ENCODE data around the gene KCTD3. TPM values are rescaled to one million over a fixed set of nuclear protein-coding genes. Genes with fewer than 3 reads are reported as not detected.

Gene KCTD3
- total RNA-seq, 8 experiments from 2014 or later: 11.5 to 60.2 (median 52.5) TPM

GRCh38 chr1:215567491-215568298 is 591 bp downstream of the KCTD3 start:
- H3K27ac ChIP-seq: peak overlapping the region; percentile 89 to 95
- peaks cover 13 to 26% of the 10 kb centered on the region in 2 donors for H3K4me1 ChIP-seq (replicated peaks in 1 of 2)
- in situ Hi-C loops (cut with MboI; ENCODE audit: low pct_unique_long_range_greater_than_20kb in 2 of 9, low sequenced_read_pairs in 9 of 9, unreplicated experiment in 9 of 9): no loop called here
- 0 to 3% (median 0%) methylated on average over 4 to 22 of the region's 63 CpGs; no CpG with 5 or more reads in 3 of the 10 experiments for WGBS, 10 experiments
- peak overlapping the region; percentile 58 to 88 (median 73) for H3K4me3 ChIP-seq
- ATAC-seq (replicated peaks in 6 of 8): peak; percentile 62 to 83 (median 78)

DNA sequence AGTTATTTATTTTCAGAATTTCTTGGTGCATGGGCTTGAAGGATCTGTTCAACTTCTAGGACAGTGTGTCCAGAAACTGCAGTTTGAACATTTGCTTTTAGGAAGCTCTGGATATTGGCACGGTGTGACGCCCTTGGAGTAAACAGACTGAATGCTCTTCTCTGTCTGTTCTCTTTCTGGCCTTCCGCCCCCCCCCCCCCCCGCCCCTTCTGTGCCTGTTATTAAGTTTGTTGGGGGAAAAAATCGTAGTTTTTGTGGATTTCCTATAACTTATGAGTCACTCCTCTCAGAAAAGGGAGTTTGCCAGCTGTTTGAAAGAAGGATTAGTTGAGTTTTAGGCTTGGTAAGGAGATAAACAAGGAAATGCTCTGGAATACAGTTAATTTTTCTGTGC is 1.2 kb downstream of the KCTD3 start:
- peak overlapping the region; percentile 89 to 95 for H3K27ac ChIP-seq
- in situ Hi-C loops (cut with MboI; ENCODE audit: low pct_unique_long_range_greater_than_20kb in 2 of 9, low sequenced_read_pairs in 9 of 9, unreplicated experiment in 9 of 9): no loop called here
- H3K4me3 ChIP-seq: peak overlapping the region; percentile 58 to 88 (median 73)
- peaks cover 13 to 26% of the 10 kb centered on the region in 2 donors for H3K4me1 ChIP-seq (replicated peaks in 1 of 2)
- ATAC-seq (replicated peaks in 6 of 8): peak in 5 of 8 experiments; percentile 6 to 15 (median 7)
- 0% methylated on average over 1 to 3 of the region's 5 CpGs; no CpG with 5 or more reads in 6 of the 10 experiments for WGBS, 10 experiments

GRCh38 chr1:215569986-215570824 is 3.1 kb downstream of the KCTD3 start:
- WGBS, 10 experiments: 14 to 85% (median 60%) methylated on average over 1 to 3 of the region's 3 CpGs; no CpG with 5 or more reads in 1 of the 10 experiments
- peaks cover 13 to 26% of the 10 kb centered on the region in 2 donors for H3K4me1 ChIP-seq (replicated peaks in 1 of 2)
- no peak for ATAC-seq (replicated peaks in 6 of 8)
- no peak overlapping the region for H3K27ac ChIP-seq
- peak overlapping the region in 2 of 5 donors; percentile 73 to 88 for H3K4me3 ChIP-seq
- in situ Hi-C loops (cut with MboI; ENCODE audit: low pct_unique_long_range_greater_than_20kb in 2 of 9, low sequenced_read_pairs in 9 of 9, unreplicated experiment in 9 of 9): no loop called here

- WGBS, 10 experiments: 81 to 100% (median 95%) methylated on average over 1 to 2 of the region's 2 CpGs
- Histone ChIP-seq H3K27ac (no peak overlapping the region), H3K4me3 (no peak overlapping the region), H3K4me1 (replicated peaks in 1 of 2) (no peaks in the 10 kb centered on the region)
- ATAC-seq (replicated peaks in 6 of 8): no peak
- in situ Hi-C loops (cut with MboI; ENCODE audit: low pct_unique_long_range_greater_than_20kb in 2 of 9, low sequenced_read_pairs in 9 of 9, unreplicated experiment in 9 of 9): no loop called here
These were observed 14.8 kb downstream of the KCTD3 start for GRCh38 chr1:215581896-215582295.

GRCh38 chr1:215583185-215583749 is 16.2 kb downstream of the KCTD3 start:
- peak in 7 of 8 experiments; percentile 26 to 95 (median 69) for ATAC-seq (replicated peaks in 6 of 8)
- H3K4me1 ChIP-seq (replicated peaks in 1 of 2): no peaks in the 10 kb centered on the region
- 63 to 100% (median 86%) methylated on average over 3 to 5 of the region's 5 CpGs; no CpG with 5 or more reads in 2 of the 10 experiments for WGBS, 10 experiments
- no peak overlapping the region for H3K27ac ChIP-seq
- H3K4me3 ChIP-seq: no peak overlapping the region
- in situ Hi-C loops (cut with MboI; ENCODE audit: low pct_unique_long_range_greater_than_20kb in 2 of 9, low sequenced_read_pairs in 9 of 9, unreplicated experiment in 9 of 9): no loop called here

- ATAC-seq (replicated peaks in 6 of 8): no peak
- H3K27ac ChIP-seq: no peak overlapping the region
- no peak overlapping the region for H3K4me3 ChIP-seq
- in situ Hi-C loops (cut with MboI; ENCODE audit: low pct_unique_long_range_greater_than_20kb in 2 of 9, low sequenced_read_pairs in 9 of 9, unreplicated experiment in 9 of 9): no loop called here
- no peaks in the 10 kb centered on the region for H3K4me1 ChIP-seq (replicated peaks in 1 of 2)
- WGBS, 10 experiments: 80 to 100% (median 100%) methylated on average over 1 of the region's 1 CpG
These were observed 17.3 kb downstream of the KCTD3 start for GRCh38 chr1:215584389-215584788.

DNA sequence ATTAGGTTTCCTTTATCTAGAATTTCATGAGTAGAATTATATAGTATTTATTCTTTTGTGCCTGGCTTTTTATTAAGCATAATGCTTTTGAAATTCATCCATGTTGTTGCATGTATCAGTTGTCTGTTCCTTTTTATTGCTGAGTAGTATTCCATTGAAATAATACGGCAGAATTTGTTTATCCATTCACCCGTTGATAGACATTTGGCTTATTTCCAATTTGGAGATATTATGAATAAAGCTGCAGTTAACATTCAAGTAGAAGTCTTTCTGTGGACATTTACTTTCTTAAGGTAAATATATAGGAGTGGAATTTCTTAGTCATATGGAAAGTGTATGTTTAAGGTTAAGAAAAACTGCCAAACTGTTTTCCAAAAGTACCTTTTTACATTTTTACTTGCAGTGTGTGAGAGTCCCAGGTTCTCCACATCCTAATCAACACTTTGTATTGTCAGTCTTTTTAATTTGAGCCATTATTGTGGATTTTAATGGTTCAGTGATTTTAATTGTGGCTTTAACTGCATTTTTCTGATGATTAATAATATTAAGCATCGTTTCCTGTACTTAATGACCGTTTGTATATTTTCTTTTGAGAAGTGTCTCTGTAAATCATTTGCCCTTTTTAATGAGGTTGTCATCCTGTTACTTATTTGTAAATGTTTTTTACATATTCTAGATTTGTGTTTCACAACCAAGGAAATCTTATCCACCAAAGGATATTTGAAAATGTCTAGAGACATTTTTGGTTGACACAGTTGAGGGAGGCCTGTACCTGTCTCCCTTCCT is 22.7 kb downstream of the KCTD3 start:
- Histone ChIP-seq H3K27ac (no peak overlapping the region), H3K4me3 (no peak overlapping the region), H3K4me1 (replicated peaks in 1 of 2) (no peaks in the 10 kb centered on the region)
- WGBS, 10 experiments: 86 to 100% (median 92%) methylated on average over 2 to 4 of the region's 4 CpGs
- ATAC-seq (replicated peaks in 6 of 8): no peak
- in situ Hi-C loops (cut with MboI; ENCODE audit: low pct_unique_long_range_greater_than_20kb in 2 of 9, low sequenced_read_pairs in 9 of 9, unreplicated experiment in 9 of 9): no loop called here

DNA sequence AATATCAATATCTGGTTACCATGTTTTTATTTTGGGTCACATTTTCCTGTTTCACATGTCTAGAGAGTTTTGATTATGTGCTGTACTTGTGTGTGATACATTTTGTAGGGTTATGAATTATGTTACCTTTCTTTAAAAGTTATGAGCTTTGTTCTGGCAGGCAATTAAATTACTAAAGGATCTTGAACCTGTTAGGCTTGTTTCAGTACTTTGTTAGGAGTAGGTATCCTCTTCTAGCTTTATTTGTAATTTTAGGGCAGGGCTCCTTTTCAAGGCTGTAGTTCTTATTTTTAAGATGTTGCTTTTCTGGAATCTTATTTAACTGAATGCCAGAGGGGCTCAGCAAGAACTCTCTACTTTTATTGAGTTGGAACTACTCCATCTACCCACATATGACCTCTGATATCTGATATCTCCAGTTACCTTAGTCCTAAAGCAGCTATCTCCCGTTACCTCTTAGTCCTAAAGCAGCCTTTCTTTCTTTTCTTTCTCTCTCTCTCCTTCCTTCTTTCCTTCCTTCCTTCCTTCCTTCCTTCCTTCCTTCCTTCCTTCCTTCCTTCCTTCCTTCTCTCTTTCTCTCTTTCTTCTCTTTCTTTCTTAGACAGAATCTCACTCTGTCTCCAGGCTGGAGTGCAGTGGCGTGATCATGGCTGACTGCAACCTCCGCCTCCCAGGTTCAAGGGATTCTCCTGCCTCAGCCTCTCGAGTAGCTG is 23.8 kb downstream of the KCTD3 start:
- WGBS, 10 experiments: 91 to 100% (median 100%) methylated on average over 1 to 4 of the region's 4 CpGs; no CpG with 5 or more reads in 6 of the 10 experiments
- in situ Hi-C loops (cut with MboI; ENCODE audit: low pct_unique_long_range_greater_than_20kb in 2 of 9, low sequenced_read_pairs in 9 of 9, unreplicated experiment in 9 of 9): no loop called here
- ATAC-seq (replicated peaks in 6 of 8): no peak
- H3K4me1 ChIP-seq (replicated peaks in 1 of 2): no peaks in the 10 kb centered on the region
- H3K4me3 ChIP-seq: no peak overlapping the region
- H3K27ac ChIP-seq: no peak overlapping the region

DNA sequence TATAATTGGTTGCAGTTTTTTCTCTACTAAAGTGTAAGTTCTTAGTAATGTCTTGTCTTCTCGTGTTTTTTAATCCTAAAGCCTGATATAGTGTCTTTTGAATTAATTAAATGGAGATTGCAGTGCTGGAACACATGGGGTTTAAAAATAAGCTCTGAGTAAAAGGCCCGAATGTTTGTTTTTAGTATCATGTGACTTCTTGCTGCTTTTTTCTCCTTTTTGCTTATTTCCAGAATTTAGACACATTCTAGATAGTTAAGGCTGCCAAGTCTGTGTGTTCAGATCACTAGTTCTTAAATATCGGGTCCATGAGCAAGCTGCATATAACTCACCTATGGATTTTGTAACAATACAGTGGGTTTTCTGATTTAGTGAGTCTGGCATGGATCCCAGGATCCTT is 27.5 kb downstream of the KCTD3 start:
- H3K27ac ChIP-seq: no peak overlapping the region
- peaks cover 0 to 3% of the 10 kb centered on the region in 2 donors for H3K4me1 ChIP-seq (replicated peaks in 1 of 2)
- in situ Hi-C loops (cut with MboI; ENCODE audit: low pct_unique_long_range_greater_than_20kb in 2 of 9, low sequenced_read_pairs in 9 of 9, unreplicated experiment in 9 of 9): no loop called here
- WGBS, 10 experiments: 10 to 100% (median 95%) methylated on average over 1 to 3 of the region's 3 CpGs
- no peak overlapping the region for H3K4me3 ChIP-seq
- peak in 1 of 8 experiments; percentile 38 for ATAC-seq (replicated peaks in 6 of 8)

GRCh38 chr1:215595231-215595630 is 28.1 kb downstream of the KCTD3 start:
- WGBS, 10 experiments: 17 to 100% (median 86%) methylated on average over 1 to 2 of the region's 2 CpGs; no CpG with 5 or more reads in 1 of the 10 experiments
- Histone ChIP-seq H3K4me3 (no peak overlapping the region), H3K27ac (no peak overlapping the region), H3K4me1 (replicated peaks in 1 of 2) (peaks cover 0 to 7% of the 10 kb centered on the region in 2 donors)
- ATAC-seq (replicated peaks in 6 of 8): peak in 2 of 8 experiments; percentile 39 to 55
- in situ Hi-C loops (cut with MboI; ENCODE audit: low pct_unique_long_range_greater_than_20kb in 2 of 9, low sequenced_read_pairs in 9 of 9, unreplicated experiment in 9 of 9): no loop called here

- H3K4me3 ChIP-seq: no peak overlapping the region
- no peak overlapping the region for H3K27ac ChIP-seq
- peaks cover 0 to 7% of the 10 kb centered on the region in 2 donors for H3K4me1 ChIP-seq (replicated peaks in 1 of 2)
- in situ Hi-C loops (cut with MboI; ENCODE audit: low pct_unique_long_range_greater_than_20kb in 2 of 9, low sequenced_read_pairs in 9 of 9, unreplicated experiment in 9 of 9): no loop called here
- no peak for ATAC-seq (replicated peaks in 6 of 8)
These were observed 30.9 kb downstream of the KCTD3 start for GRCh38 chr1:215597961-215598360.

Measured in motor neuron (in vitro differentiated cells).